Testis (tissue), 3 donors: ENCODE measurements around the gene SLC7A14. TPM values are rescaled to one million over a fixed set of nuclear protein-coding genes. Genes with fewer than 3 reads are reported as not detected.

Experiments
- DNase-seq: peaks from one replicate; pipeline ENCODE4 v3.0.0-alpha.2; 2019
- H3K27ac ChIP-seq, 2 donors: fragments of 200-600 bp; sonication (generic); one replicate each; pipeline ENCODE4 v1.5.1; 2019
- H3K27me3 ChIP-seq: fragments of 200-600 bp; sonication (generic); one replicate; pipeline ENCODE4 v1.5.1; 2019
- H3K36me3 ChIP-seq: fragments of 200-600 bp; sonication (generic); one replicate; pipeline ENCODE4 v1.5.1; 2017; ENCODE audit warnings: low read depth; ENCODE audit errors: missing control alignments
- H3K4me1 ChIP-seq: fragments of 200-600 bp; sonication (generic); one replicate; pipeline ENCODE4 v1.5.1; 2019
- H3K4me3 ChIP-seq, 2 donors: fragments of 200-600 bp; sonication (generic); one replicate each; pipeline ENCODE4 v1.5.1; 2017 to 2019
- H3K9me3 ChIP-seq: fragments of 200-600 bp; sonication (generic); one replicate; pipeline ENCODE4 v1.5.1; 2017
- CTCF ChIP-seq, 3 experiments: fragments of 450-650 bp in 2 of 3; fragments of 200-600 bp in 1 of 3; sonication (generic) in 1 of 3; IDR thresholded peaks; one replicate each; pipeline ENCODE4 v1.5.1; 2016 to 2019; ENCODE audit warnings: antibody characterized with exemption in 3 of 3, mild to moderate bottlenecking in 2 of 3, moderate library complexity in 1 of 3
- POLR2A ChIP-seq: fragments of 450-650 bp; IDR thresholded peaks from one replicate; pipeline ENCODE4 v1.6.1; 2017; ENCODE audit warnings: antibody characterized with exemption, mild to moderate bottlenecking, moderate library complexity
- WGBS, 2 donors: methylation state at CpG; one replicate each; pipeline ENCODE4 v1.1.5; 2018; 5-methylcytosine and 5-hydroxymethylcytosine counted together
- intact Hi-C: fragments of 100-400 bp; cut with DNase I; formaldehyde crosslinking; loops from one replicate; pipeline ENCODE4 v1.15.1; 2023; ENCODE audit warnings: low total_unique reads
- polyA plus RNA-seq: library from polyadenylated mRNA; stranded (reverse); fragments of 350-450 nt; fragmentation: Illumina TruSeq; extraction: RNeasy Lipid Tissue Mini Kit (QIAGEN cat#74804); gene quantifications from one replicate; pipeline ENCODE4 v1.2.3, GENCODE V29; 2014; ENCODE audit warnings: low read depth, low replicate concordance; ENCODE audit not compliant: insufficient read depth
- total RNA-seq, 2 donors: library from RNA; depleted of rRNA; stranded (reverse); fragments of >200 nt; gene quantifications; one replicate each; pipeline ENCODE4 v1.2.3, GENCODE V29; 2016

Gene SLC7A14
- total and polyA plus RNA-seq, 3 donors from 2014 or later: 0.15 to 0.31 (median 0.24) TPM

- Histone ChIP-seq H3K9me3 (no peaks in the 10 kb centered on the region), H3K27ac (no peak overlapping the region), H3K4me1 (no peaks in the 10 kb centered on the region), H3K36me3 (no peaks in the 10 kb centered on the region), H3K4me3 (no peak overlapping the region), H3K27me3 (no peaks in the 10 kb centered on the region)
- TF ChIP-seq CTCF (IDR thresholded peaks at IDR 0.05) (no peak), POLR2A (no peak)
- intact Hi-C loops: no loop called here
- no peak for DNase-seq
Observed at GRCh38 chr3:170598091-170598502, 12.2 kb upstream of the SLC7A14 start.

DNA sequence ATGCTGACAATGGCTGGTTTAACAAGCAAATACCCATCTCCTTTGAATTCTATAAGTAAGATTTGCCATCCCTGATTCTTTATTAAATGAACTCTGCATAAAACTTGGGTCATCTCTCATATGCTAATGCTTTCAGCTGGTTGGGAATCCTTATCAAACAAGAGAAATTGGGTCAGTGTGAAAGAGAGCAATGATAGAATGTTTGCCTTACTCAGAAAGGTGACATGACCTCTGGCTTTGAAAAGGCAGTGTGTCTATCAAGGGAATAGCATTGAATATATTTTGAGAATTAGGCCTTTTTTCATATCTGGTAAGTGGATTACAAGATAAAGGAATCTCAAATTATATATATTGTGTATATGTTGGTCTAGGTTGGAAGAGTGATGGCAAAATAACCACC is 8.7 kb upstream of the SLC7A14 start:
- Histone ChIP-seq H3K4me1 (no peaks in the 10 kb centered on the region), H3K9me3 (no peaks in the 10 kb centered on the region), H3K27me3 (no peaks in the 10 kb centered on the region), H3K27ac (no peak overlapping the region), H3K36me3 (no peaks in the 10 kb centered on the region), H3K4me3 (no peak overlapping the region)
- TF ChIP-seq POLR2A: no peak
- no peak for TF ChIP-seq CTCF (IDR thresholded peaks at IDR 0.05)
- intact Hi-C loops: no loop called here
- DNase-seq: no peak

DNA sequence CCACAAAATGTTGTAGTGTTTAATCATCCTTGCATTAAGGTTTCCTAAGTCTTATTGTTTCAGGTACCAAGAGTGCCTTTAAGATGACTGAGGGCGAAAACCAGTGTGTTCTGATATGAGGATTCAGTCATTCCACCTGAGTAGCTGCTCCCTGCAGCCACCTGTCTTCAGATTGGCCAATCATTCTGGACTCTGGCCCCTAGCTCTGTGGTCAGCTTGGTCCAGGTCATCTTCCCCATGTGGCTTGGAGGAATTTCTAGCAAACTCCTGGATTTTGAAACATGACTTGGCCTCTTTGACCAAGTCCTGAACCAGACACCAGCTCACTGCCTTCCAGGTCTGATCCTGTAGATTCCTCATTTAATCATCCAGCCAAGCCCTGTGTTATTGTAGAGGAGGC is 7.8 kb upstream of the SLC7A14 start:
- no peaks in the 10 kb centered on the region for H3K4me1 ChIP-seq
- no peak overlapping the region for H3K4me3 ChIP-seq
- WGBS, 2 donors: 100% methylated on average over 1 of the region's 1 CpG
- no peaks in the 10 kb centered on the region for H3K27me3 ChIP-seq
- H3K27ac ChIP-seq: no peak overlapping the region
- no peak for DNase-seq
- no peaks in the 10 kb centered on the region for H3K36me3 ChIP-seq
- TF ChIP-seq CTCF (IDR thresholded peaks at IDR 0.05) (no peak), POLR2A (no peak)
- no peaks in the 10 kb centered on the region for H3K9me3 ChIP-seq
- intact Hi-C loops: no loop called here

DNA sequence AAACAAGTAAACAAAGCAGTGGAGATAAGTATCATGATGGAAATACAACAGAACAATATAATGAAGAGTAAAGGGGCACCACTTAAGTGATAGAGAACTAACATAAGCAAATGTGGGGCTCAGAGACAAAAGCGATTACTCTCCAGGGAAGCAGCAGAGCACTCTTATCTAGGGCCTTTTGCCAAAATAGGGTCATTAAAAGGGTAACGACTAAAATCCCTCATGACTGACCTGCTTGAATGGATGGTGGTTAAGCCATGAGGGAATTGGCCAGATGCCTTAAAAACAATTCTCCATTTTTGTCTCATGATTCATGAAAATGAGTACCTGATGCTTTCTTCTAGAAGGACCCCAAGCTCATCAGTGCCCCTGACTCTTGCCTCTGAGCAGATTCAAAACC is 3.2 kb upstream of the SLC7A14 start:
- no peak for DNase-seq
- Histone ChIP-seq H3K27me3 (no peaks in the 10 kb centered on the region), H3K27ac (no peak overlapping the region), H3K4me3 (no peak overlapping the region), H3K4me1 (peaks cover 11% of the 10 kb centered on the region), H3K9me3 (no peaks in the 10 kb centered on the region), H3K36me3 (no peaks in the 10 kb centered on the region)
- intact Hi-C loops: no loop called here
- TF ChIP-seq POLR2A (no peak), CTCF (IDR thresholded peaks at IDR 0.05) (no peak)
- WGBS, 2 donors: 77 to 80% methylated on average over 2 of the region's 2 CpGs

DNA sequence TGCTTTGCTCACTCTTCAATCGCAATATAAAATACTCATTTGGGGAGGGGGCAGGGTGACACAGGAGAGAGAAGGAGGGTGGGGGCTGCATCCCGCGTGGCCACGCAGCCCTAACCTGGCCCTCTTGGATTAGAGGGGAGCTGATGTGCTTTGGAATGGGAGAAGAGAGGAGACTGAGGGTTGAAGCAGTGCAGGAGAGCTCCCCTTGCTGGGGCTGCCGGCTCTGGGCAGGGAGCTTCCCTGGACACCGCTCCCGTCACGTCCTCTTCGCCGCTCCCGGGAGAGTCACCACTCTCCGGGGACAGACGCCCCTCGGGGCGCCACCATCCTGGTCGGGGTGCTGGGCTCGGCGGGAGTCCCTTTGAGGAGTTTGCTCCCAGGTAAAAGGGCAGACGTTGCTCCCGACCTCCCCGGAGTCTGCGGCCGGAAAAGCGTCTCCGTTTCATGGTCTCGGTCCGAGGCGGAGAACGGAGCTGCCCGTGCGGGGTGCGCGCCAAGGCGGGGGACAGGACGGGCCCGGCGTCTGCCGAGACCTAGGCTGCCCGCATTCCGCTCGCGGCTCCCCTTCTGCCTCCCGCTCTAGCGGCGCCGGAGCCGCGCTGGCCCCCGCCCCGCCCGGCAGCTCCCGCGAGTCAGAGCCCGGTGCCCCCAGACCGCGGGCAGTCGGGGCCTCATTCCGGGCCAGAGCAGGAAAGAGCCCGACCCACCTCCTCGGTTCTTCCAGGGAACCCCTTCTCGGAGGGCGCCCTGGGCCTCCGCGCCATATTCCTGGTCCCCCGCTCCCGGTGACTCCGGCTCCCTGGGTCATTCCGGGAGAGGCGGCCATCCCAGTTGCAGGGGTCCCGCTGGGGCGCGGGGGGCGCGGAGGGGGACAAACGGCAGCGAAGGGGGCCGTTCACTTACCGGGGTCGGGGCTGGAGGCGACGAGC is 603 bp downstream of the SLC7A14 start:
- intact Hi-C loops: no loop called here
- WGBS, 2 donors: 2 to 3% methylated on average over 5 to 71 of the region's 81 CpGs
- H3K4me1 ChIP-seq: peaks cover 11% of the 10 kb centered on the region
- no peak for DNase-seq
- H3K9me3 ChIP-seq: no peaks in the 10 kb centered on the region
- H3K27me3 ChIP-seq: no peaks in the 10 kb centered on the region
- peak overlapping the region; percentile 13 to 40 for H3K4me3 ChIP-seq
- no peak for TF ChIP-seq POLR2A
- no peak for TF ChIP-seq CTCF (IDR thresholded peaks at IDR 0.05)
- H3K27ac ChIP-seq: no peak overlapping the region
- H3K36me3 ChIP-seq: no peaks in the 10 kb centered on the region
